Panc1 (cell line): ENCODE measurements around the gene TDO2. TPM values are rescaled to one million over a fixed set of nuclear protein-coding genes. Genes with fewer than 3 reads are reported as not detected.

Experiments
- ATAC-seq: fragments of 200-7000 bp; cut with Tn5 transposase; 2 replicates; pipeline ENCODE4 v1.9.1; 2020; ENCODE audit warnings: mild to moderate bottlenecking, moderate library complexity
- BruUV-seq: library from RNA; stranded (reverse); fragments of 400-500 nt; replicated peaks from 2 replicates; lab custom pipeline; 2021; lab: Mats Ljungman, UMichigan
- CTCF ChIA-PET: fragments of 300-600 bp; sonication (Branson Sonifier 250); formaldehyde crosslinking; loops from one replicate; lab custom pipeline; 2022; ENCODE audit warnings: antibody characterized with exemption; lab: Charles Lee
- POLR2A ChIA-PET: fragments of 300-600 bp; sonication (Branson Sonifier 250); formaldehyde crosslinking; loops from one replicate; lab custom pipeline; 2022; ENCODE audit warnings: antibody characterized with exemption; lab: Charles Lee
- DNase-seq: peaks from one replicate; pipeline ENCODE4 v3.0.0-alpha.2; 2010; ENCODE audit warnings: low read depth, low spot score
- H3K27ac ChIP-seq: 2 replicates; pipeline ENCODE4 v1.5.1; 2011; ENCODE audit warnings: mild to moderate bottlenecking, low read length, inconsistent platforms
- H3K27me3 ChIP-seq: fragments of 200-500 bp; sonication (Bioruptor generic); 2 replicates; pipeline ENCODE4 v1.6.0; 2014; ENCODE audit warnings: low read length, inconsistent platforms; ENCODE audit not compliant: control insufficient read depth, insufficient read depth
- H3K36me3 ChIP-seq: fragments of 200-500 bp; sonication (Bioruptor generic); 2 replicates; pipeline ENCODE4 v1.5.1; 2014; ENCODE audit warnings: inconsistent platforms, mild to moderate bottlenecking, low read length, moderate library complexity; ENCODE audit not compliant: control insufficient read depth, insufficient read depth
- H3K4me1 ChIP-seq: 2 replicates; pipeline ENCODE4 v1.5.1; 2011; ENCODE audit warnings: inconsistent platforms, mild to moderate bottlenecking, low read length, moderate library complexity; ENCODE audit not compliant: control insufficient read depth, insufficient read depth
- H3K4me3 ChIP-seq, 2 experiments: 2 replicates each; pipeline ENCODE4 v1.5.1; 2011 to 2012; ENCODE audit warnings: low read depth in 2 of 2, low read length in 2 of 2, mild to moderate bottlenecking in 2 of 2, inconsistent platforms in 1 of 2, moderate library complexity in 1 of 2
- H3K9me3 ChIP-seq: fragments of 200-500 bp; sonication (Bioruptor generic); 2 replicates; pipeline ENCODE4 v1.5.1; 2014; ENCODE audit warnings: low read depth, mild to moderate bottlenecking, inconsistent platforms, low read length, moderate library complexity; ENCODE audit not compliant: control insufficient read depth, insufficient read depth
- POLR2AphosphoS5 ChIP-seq: IDR thresholded peaks from 2 replicates; pipeline ENCODE4 v1.6.1; 2012; ENCODE audit warnings: mild to moderate bottlenecking, low read depth, low read length, moderate library complexity
- SIN3A ChIP-seq: IDR thresholded peaks from 2 replicates; pipeline ENCODE4 v1.6.1; 2012; ENCODE audit warnings: low read depth, mild to moderate bottlenecking, low read length, moderate library complexity, borderline replicate concordance; ENCODE audit not compliant: insufficient read depth
- TCF7L2 ChIP-seq: IDR thresholded peaks from 2 replicates; pipeline ENCODE4 v1.6.1; 2011; ENCODE audit warnings: mild to moderate bottlenecking, low read depth, low read length, inconsistent platforms
- in situ Hi-C: cut with HindIII; loops from 2 replicates; pipeline ENCODE4 v1.10.0; 2016; ENCODE audit warnings: low sequenced_read_pairs, low pct_unique_long_range_greater_than_20kb
- intact Hi-C: fragments of 100-400 bp; cut with micrococcal nuclease; formaldehyde crosslinking; loops from one replicate; pipeline ENCODE4 v1.10.0; 2022; ENCODE audit not compliant: unreplicated experiment
- total RNA-seq: library from RNA; stranded (reverse); gene quantifications from one replicate; pipeline ENCODE4 v1.2.1, GENCODE V29; 2021; ENCODE audit not compliant: unreplicated experiment
- TF ChIP-seq, protein P1 (sequence below): fragments of 450-650 bp; IDR thresholded peaks from 2 replicates; pipeline ENCODE4 v1.5.1; 2017; ENCODE audit warnings: mild to moderate bottlenecking
- TF ChIP-seq, protein P2 (sequence below), 2 experiments: IDR thresholded peaks; 2 replicates each; pipeline ENCODE4 v1.6.1; 2011 to 2012; ENCODE audit warnings: low read depth in 2 of 2, control low read depth in 1 of 2, low read length in 1 of 2, mild to moderate bottlenecking in 1 of 2, moderate library complexity in 1 of 2; ENCODE audit not compliant: insufficient read depth in 1 of 2

The TDO2 gene
- total RNA-seq, 1 experiment from 2014 or later, result 0.13 TPM

DNA sequence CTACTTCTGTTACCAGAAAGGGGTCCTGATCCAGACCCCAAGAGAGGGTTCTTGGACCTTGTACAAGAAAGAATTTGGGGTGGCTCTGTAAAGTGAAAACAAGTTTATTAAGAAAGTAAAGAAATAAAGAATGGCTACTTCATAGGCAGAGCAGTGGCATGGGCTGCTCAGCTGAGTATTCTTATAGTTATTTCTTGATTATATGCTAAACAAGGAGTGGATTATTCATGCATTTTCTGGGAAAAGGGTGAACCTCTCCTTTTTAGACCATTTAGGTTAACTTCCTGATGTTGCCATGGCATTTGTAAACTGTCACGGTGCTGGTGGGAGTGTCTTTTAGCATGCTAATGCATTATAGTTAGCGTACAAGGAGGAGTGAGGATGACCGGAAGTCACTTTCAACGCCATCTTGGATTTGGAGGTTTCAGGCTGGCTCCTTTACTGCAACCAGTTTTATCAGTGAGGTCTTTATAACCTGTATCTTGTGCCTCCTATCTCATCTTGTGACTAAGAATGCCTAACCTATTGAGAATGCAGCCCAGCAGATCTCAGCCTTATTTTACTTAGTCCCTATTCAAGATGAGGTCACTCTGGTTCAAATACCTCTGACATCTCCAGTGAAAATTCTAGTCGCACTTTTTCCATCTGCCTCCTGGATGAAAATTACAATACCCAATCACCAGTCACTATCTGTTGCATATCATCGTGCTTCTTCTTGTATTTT is 15.5 kb upstream of the TDO2 start:
- in situ Hi-C loops (no loop called here), intact Hi-C loops (no loop called here)
- DNase-seq (no peak), ATAC-seq (no peak)
- ChIA-PET POLR2A (no interaction called here), CTCF (no interaction called here)
- no TSS peak for BruUV-seq
- TF ChIP-seq TCF7L2 (no peak), SIN3A (no peak), POLR2AphosphoS5 (no peak)
- TF ChIP-seq, protein P1, sequence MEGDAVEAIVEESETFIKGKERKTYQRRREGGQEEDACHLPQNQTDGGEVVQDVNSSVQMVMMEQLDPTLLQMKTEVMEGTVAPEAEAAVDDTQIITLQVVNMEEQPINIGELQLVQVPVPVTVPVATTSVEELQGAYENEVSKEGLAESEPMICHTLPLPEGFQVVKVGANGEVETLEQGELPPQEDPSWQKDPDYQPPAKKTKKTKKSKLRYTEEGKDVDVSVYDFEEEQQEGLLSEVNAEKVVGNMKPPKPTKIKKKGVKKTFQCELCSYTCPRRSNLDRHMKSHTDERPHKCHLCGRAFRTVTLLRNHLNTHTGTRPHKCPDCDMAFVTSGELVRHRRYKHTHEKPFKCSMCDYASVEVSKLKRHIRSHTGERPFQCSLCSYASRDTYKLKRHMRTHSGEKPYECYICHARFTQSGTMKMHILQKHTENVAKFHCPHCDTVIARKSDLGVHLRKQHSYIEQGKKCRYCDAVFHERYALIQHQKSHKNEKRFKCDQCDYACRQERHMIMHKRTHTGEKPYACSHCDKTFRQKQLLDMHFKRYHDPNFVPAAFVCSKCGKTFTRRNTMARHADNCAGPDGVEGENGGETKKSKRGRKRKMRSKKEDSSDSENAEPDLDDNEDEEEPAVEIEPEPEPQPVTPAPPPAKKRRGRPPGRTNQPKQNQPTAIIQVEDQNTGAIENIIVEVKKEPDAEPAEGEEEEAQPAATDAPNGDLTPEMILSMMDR, result no peak
- TF ChIP-seq, protein P2, sequence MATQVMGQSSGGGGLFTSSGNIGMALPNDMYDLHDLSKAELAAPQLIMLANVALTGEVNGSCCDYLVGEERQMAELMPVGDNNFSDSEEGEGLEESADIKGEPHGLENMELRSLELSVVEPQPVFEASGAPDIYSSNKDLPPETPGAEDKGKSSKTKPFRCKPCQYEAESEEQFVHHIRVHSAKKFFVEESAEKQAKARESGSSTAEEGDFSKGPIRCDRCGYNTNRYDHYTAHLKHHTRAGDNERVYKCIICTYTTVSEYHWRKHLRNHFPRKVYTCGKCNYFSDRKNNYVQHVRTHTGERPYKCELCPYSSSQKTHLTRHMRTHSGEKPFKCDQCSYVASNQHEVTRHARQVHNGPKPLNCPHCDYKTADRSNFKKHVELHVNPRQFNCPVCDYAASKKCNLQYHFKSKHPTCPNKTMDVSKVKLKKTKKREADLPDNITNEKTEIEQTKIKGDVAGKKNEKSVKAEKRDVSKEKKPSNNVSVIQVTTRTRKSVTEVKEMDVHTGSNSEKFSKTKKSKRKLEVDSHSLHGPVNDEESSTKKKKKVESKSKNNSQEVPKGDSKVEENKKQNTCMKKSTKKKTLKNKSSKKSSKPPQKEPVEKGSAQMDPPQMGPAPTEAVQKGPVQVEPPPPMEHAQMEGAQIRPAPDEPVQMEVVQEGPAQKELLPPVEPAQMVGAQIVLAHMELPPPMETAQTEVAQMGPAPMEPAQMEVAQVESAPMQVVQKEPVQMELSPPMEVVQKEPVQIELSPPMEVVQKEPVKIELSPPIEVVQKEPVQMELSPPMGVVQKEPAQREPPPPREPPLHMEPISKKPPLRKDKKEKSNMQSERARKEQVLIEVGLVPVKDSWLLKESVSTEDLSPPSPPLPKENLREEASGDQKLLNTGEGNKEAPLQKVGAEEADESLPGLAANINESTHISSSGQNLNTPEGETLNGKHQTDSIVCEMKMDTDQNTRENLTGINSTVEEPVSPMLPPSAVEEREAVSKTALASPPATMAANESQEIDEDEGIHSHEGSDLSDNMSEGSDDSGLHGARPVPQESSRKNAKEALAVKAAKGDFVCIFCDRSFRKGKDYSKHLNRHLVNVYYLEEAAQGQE (IDR thresholded peaks at IDR 0.05; ENCODE audit: insufficient read depth in 1 of 2, low read depth in 2 of 2, low read length in 1 of 2), result no peak
- Histone ChIP-seq H3K9me3 (no peaks in the 10 kb centered on the region), H3K4me3 (no peak overlapping the region), H3K4me1 (no peaks in the 10 kb centered on the region), H3K27ac (no peak overlapping the region), H3K27me3 (no peaks in the 10 kb centered on the region), H3K36me3 (no peaks in the 10 kb centered on the region)

DNA sequence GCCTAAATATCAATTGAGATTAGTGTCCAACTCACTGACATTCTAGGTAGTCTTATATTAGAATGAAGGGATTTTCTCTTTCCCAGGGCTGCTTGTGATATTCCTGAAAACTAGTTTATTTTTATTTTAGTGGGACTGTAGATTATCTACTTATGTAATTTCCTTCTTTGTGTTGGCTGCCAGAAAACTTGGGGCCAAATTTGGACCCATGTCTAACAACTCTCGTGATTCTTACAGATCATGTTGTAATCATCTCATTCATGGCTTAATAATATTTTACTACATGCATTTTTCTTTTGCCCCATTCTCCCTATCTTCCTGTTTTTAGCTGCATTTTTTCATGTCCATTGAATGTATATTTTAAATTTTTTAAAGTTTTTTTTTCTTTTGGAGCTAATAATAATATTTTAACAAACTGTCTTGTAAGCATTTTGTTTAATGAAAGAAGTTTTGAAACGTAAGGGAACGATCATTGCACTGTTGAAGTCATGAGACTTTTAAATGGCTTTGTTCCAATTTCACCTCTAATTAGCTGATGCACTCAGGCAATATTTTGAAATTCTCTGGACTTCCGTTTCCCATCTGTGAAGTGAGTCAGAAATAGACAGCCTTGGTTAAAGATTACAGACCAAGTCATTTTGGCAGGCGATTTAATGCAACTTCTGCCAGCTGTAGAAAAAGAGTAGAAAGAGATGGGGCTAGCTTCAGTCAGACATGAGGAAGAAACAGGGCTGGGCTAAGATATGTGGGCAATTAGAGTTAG is 14.3 kb upstream of the TDO2 start:
- no peaks in the 10 kb centered on the region for H3K9me3 ChIP-seq
- BruUV-seq, result no TSS peak
- CTCF ChIA-PET, result no interaction called here
- H3K27ac ChIP-seq, result no peak overlapping the region
- in situ Hi-C loops, result no loop called here
- ATAC-seq, result no peak
- intact Hi-C loops, result no loop called here
- H3K4me1 ChIP-seq, result no peaks in the 10 kb centered on the region
- POLR2A ChIA-PET, result no interaction called here
- no peak overlapping the region for H3K4me3 ChIP-seq
- TF ChIP-seq, protein P1, result no peak
- no peak for TF ChIP-seq TCF7L2
- TF ChIP-seq, protein P2 (IDR thresholded peaks at IDR 0.05; ENCODE audit: insufficient read depth in 1 of 2, low read depth in 2 of 2, low read length in 1 of 2), result no peak
- TF ChIP-seq SIN3A, result no peak
- no peak for TF ChIP-seq POLR2AphosphoS5
- DNase-seq, result no peak
- H3K27me3 ChIP-seq, result no peaks in the 10 kb centered on the region
- no peaks in the 10 kb centered on the region for H3K36me3 ChIP-seq
